ENCODE measurements around the gene RGS17.
"Not testable (repeated sequence)": the region's sequence is repeated elsewhere in the genome, so short reads cannot be mapped to it uniquely, and the experiment has no call there.

Gene RGS17

GRCh38 chr6:153028286-153028685, 102.8 kb downstream of the RGS17 start:
- DNase-seq, result no peak

GRCh38 chr6:153027480-153027879, 103.6 kb downstream of the RGS17 start:
- no peak for DNase-seq

- DNase-seq, result no peak
Observed at GRCh38 chr6:153024709-153025017, 106.4 kb downstream of the RGS17 start.

DNA sequence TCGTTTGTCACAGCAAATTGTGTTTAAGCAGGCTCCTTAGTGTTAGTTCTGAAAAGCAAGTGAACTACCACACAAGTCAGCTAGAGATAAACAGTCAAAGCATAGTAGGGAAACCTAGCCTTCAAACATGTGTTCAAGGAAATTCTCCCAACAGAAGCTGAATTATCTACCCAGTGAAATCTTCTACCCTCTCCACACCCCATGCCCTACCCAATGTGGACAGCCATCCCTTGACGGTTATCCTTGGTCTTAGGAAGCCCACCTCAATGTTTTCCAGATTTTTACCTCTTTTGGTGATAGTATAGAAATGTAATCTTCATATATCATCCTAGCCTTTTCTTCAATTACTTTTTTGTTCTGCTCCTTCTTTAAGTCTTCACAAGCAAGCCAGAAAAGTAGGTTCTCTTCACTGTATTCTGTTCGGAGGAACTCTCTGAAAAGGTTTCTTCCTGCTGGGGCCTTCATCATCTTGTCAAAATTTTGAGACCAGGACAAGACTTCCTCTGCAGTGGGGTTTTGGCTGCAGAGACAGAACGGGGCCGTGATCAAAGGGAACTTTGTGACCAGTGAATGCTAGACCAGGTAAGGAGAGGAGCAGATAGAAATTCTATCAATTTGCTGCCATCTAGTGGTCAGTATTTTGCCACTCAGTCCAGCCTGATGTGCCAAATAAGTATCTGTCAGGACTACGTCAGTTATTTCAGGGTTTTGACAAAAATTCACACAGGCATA, 106.9 kb downstream of the RGS17 start:
- DNase-seq, result peak; percentile 44

- no peak for DNase-seq
Observed at GRCh38 chr6:153018355-153018754, 112.7 kb downstream of the RGS17 start.

DNA sequence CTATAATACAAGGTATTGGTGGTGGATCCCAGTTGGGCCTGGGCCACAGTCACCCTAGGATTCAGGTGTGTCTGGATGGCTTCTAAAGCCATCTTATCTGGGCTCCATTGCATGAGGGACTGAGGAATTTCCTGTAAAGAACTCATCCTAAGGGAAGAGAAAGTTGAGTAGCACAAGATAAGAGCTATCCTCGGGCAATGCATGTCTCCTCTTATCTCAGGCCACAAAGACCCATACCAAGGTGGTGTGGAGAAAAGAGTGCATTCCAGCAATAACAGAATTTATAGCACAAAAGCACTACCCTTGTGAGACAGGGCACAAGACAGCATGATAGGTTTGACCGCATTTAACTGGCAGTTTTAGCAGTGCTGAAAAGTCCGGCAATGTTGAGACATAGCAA, 114.2 kb downstream of the RGS17 start:
- no peak for DNase-seq

DNA sequence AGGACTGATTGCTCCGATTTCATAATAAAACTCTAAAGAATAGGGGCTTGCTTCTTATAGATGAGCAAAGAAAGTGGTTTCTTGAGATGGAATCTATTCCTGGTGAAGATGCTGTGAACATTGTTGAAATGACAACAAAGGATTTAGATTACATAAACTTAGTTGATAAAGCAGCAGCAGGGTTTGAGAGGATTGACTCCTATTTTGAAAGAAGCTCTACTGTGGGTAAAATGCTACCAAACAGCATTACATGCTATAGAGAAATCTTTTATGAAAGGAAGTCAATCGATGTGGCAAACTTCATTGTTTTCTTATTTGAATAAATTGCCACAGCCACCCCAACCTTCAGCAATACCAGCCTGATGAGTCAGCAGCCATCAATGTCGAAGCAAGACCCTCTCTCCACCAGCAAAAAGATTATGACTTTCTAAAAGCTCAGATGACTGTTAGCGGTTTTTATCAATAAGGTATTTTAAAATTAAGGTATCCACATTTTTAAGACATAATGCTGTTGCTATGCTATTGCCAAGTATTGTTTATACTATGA, 115.9 kb downstream of the RGS17 start:
- DNase-seq, result no peak

DNA sequence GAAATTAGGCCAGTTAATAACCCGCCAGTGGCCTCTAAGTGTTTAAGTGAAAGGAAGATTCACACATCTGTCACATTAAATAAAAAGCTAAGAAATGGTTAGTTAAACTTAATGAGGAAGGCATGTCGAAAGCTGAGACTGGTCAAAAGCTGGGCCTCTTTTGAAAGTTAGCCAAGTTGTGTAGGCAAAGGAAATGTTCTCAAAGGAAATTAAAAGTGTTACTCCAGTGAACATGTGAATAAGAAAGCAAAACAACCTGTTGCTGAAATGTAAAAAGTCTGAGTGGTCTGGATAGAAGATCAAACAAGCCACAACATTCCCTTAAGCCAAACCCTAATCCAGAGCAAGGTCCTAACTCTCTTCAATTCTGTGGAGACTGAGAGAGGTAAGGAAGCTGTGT, 117.6 kb downstream of the RGS17 start:
- no peak for DNase-seq

GRCh38 chr6:153012856-153013255, 118.2 kb downstream of the RGS17 start:
- DNase-seq, result no peak

DNA sequence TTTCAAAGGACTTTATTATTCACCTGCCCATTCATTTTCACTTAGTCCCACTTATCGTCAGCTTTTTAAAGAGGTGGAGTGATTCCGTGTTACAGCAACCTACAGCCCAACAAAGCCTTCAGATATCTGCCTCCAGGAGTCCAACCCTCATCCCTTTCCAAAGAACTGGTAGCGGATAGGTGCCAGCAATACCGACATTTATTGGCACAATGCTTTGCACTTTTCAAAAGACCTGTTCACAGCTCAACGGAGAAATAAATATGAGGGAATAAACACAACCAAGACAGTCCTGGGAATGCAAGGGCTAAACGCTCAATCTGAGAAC, 127.8 kb downstream of the RGS17 start:
- no peak for DNase-seq

- peak; percentile 92 for DNase-seq
Observed at GRCh38 chr6:153002613-153003365, 128.3 kb downstream of the RGS17 start, which contains the start of gene MTRF1L. Gene MTRF1L, minus strand, starts transcription at chr6:153002709. Its CDS starts 24 bp downstream, at chr6:153002685.

GRCh38 chr6:153001767-153002612, 129.1 kb downstream of the RGS17 start:
- no peak for DNase-seq

DNA sequence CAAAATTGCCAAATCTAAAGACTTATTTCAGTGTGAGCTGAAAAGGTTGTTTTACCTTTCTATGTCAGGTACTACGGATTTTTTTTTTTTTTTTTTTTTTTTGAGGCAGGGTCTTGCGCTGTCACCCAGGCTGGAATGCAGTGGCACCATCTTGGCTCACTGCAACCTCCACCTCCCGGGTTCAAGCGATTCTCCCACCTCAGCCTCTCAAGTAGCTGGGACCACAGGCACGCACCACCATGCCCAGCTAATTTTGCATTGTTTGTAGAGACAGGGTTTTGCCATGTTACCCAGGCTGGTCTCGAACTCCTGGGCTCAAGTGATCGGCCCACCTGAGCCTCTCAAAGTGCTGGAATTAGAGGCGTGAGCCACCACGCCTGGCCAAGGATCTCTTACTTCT, 130.3 kb downstream of the RGS17 start:
- DNase-seq, result not testable (repeated sequence)

DNA sequence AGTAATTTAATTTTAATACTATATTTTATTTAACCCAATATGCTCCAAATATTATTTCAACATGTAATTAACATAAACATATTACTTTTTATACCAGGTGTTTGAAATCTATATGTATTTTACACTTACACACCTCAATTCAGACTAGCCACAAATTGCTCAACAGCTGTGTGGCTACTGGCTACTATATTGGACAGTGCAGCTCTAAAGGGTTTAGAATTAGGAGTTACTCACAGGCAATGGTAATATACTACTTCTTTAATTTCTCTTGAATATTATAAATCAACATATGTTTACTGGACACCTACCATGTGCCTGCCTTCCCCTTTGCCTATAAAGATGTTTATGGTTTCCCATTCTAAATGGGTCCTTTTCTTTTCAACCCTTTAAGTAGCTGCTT, 130.8 kb downstream of the RGS17 start:
- no peak for DNase-seq

DNA sequence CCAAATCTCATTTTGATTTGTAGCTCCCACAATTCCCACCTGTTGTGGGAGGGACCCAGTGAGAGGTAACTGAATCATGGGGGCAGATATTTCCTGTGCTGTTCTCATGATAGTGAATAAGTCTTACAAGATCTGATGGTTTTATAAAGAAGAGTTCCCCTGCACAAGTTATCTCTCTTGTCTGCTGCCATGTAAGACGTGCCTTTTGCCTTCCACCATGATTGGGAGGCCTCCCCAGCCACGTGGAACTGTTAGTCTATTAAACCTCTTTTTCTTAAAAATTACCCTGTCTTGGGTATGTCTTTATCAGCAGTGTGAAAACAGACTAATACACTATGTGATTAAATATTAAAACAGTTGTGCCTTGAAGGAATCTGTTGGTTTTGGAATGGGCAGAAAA, 131.5 kb downstream of the RGS17 start:
- DNase-seq, result not testable (repeated sequence)

DNA sequence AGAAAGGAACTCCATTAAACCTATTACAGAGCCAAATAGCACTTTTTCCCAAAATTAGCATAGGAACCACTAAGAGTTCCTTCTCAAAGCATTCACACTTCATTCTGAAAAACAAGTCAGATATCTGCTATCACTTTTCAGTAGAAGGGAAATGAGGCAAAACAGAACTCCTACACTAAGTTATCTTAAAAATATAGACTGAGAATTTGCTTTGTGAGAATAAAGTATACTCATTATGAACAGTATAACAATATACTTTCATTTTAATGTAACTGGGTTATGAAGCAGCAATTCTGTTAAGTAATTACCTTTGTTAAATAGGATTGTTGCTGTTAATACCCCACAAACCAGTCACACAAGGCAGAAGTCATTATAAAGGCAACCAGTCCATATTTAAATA, 137.2 kb downstream of the RGS17 start:
- DNase-seq, result no peak

DNA sequence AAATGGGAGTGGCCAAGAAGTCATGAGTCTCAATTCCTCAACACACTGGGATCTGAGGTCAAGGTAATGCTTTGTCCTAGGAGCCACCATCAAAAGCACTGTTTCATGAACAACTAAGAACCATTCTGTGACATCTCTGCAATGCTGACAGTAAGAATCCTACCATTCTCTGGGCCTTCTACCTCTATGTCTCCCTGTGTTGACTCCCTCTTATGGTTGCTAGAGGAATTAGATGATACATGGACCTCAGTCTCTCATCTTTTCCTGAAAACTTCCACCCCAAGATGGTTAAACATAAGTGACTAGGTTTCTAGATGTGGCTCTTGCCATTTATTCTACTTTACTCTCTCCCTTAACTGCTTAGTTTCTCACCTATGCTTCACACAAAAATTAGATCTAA, 137.7 kb downstream of the RGS17 start:
- no peak for DNase-seq

DNA sequence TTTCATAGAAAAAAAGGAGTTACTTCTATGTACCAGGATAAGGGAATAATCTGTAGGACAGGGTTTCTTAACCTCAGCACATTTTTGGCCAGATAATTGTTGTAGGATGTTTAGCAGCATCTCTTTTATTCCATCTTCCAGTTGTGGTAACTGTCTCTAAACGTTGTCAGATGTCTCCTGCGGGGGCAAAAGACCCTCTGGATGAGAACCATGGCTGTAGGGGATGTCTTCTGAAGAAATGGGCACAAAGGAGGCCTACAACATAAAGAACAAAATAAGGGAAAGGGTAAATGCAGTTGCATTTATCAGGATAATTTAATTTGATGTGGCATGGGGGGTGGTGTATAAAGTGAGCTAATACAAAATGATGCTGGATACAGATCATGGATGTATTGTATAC, 144.1 kb downstream of the RGS17 start:
- no peak for DNase-seq

DNA sequence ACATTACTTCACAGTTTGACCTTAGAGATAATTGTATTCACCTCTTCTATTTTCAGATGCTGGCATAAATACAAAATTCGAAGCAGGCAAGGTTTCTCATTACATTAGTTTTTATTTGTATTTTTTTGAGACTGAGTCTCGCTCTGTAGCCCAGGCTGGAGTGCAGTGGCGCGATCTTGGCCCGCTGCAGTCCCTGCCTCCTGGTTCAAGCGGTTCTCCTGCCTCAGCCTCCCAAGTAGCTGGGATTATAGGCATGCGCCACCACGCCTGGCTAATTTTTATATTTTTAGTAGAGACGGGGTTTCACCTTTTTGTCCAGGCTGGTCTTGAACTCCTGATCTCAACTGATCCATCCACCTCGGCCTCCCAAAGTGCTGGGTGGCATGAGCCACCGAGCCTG, 145.8 kb downstream of the RGS17 start:
- not testable (repeated sequence) for DNase-seq

DNA sequence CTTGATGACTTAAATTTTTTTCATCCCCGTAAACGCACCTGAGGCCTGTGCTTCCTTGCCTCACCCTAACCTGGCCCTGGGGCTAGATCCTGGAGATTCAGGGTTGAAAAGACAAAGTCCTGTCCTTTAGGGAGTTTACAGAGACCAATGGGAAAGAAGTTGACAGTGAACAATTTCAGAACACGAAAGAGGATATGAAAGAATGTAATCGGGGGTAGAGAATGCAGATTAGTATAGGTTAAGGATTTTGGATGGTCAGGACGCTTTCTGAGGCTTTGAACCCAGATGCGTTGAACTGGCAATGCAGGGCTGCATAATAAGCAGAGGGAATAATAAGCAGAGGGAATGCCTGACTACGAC, 146.6 kb downstream of the RGS17 start:
- DNase-seq, result no peak

DNA sequence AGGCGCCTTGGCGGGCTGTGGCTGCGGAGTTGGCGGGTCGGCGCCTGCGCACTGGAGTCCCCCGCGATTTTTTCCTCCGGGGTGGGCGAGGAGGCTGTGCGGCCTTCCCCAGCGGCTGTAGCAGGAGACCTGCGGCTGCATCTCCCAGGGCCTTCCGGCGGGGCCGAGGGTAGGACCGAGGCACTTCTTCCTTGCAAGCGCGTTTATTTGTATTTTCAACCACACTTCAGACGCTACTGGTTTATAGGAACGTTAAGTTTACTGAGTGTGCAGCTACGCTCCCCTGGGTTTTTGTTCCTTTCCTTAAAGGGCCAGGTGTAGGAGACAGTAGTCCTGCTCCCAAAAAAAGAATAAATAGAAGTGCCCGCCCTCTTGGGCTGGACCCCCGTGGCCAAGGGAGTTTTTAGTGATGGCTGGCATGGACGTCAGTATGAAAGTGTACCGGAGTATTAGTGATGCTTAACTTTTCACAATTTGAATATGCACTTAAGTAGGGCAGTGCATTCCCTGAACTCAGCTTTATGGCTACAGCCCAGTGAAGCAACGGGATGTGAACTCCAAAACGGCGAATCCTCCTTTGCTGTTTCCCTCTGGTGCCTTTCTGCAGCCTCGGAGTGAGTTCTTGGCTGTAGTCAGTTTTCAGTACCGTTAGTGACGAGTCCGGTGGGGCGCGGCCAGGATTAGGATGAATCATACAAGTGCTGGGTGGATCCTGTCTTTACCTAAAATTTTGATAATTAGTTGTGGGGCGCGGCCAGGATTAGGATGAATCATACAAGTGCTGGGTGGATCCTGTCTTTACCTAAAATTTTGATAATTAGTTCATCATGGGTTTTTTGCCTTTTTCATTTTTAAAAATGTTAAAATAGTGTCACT, 147.2 kb downstream of the RGS17 start:
- DNase-seq, result peak; percentile 96

- DNase-seq, result peak; percentile 97
Observed at GRCh38 chr6:152982904-152983636, 148.0 kb downstream of the RGS17 start, which contains the start of gene FBXO5. Gene FBXO5, minus strand, starts transcription at chr6:152983041. Its CDS starts 82 bp downstream, at chr6:152982959.
